DMS153 treated with DMSO at 0.1 percent for 48 hours (cell line): ENCODE measurements around the gene BRSK1.

Experiments used
- DNase-seq: peaks from one replicate; lab custom pipeline; 2025; ENCODE audit not compliant: unreplicated experiment; lab: John Stamatoyannopoulos, UW

BRSK1 gene

DNA sequence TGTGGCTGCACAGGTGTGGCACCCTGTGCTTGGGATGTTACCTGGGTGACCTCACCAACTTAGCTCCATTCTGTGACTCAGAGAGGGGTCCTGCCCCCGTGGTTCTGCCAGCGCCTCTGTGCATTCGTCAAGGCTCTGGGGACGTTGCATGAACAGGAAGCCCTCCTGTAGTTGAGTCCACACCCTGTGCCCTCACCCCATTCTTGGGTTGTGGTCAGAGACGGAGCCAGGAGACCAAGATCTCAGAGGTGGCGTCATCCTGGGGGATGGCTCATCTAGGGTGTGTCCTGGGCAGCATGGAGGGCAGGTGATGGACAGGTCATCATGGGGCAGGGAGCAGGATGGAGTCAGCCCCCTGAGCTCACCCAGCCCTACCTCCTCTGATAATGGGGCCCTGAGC lies 68.2 kb downstream of the BRSK1 start:
- no peak for DNase-seq

DNA sequence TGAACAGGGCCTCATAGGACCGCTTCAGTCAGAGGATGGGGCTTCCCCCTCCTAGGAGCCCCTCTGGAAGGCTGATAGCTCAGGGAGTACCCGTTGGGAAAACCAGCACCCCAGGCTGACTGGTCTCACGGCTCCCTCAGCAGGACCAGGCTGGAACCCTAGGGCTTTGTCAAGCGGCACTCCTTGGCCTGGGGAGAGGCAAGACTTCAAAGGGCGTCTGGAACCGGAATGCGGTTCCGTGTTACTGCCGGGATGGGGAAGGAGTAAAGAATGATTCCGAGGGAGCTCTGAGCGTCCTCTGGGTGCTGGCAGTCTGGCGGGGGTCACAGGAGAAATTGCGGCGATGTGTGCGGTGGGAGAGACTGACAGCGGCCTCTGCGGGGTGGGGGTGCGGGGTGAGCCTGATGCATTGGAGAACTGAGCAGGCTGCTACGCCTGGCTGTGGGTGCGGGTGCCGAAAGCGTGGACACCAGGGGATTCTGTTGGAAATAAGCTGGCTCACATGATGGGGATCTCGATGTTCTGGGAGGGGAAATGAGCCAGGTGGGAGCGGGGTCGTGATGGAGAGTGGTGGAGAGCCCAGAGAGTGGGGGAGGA lies 68.8 kb downstream of the BRSK1 start:
- no peak for DNase-seq

DNA sequence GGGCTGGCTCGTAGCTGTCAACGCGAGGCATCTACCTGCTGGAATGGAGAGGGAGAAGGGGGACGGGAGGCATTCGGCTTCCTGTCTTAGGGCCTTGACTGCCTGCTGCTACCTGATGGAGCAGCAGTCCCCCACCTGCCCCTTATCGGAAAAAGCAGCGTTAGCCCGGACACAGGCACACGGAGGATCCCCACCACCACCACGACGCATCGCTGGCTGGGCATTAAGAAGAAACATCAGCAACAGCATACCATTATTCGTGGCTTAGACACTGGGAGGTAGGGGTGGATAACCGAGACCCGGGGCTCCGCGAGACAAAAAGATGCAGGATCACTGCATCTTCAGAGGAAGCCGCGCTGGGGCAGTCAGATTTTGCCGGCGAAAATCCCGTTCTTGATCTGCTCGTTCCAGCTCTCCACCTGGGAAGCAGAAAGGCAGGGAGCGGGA lies 69.6 kb downstream of the BRSK1 start:
- DNase-seq: no peak

DNA sequence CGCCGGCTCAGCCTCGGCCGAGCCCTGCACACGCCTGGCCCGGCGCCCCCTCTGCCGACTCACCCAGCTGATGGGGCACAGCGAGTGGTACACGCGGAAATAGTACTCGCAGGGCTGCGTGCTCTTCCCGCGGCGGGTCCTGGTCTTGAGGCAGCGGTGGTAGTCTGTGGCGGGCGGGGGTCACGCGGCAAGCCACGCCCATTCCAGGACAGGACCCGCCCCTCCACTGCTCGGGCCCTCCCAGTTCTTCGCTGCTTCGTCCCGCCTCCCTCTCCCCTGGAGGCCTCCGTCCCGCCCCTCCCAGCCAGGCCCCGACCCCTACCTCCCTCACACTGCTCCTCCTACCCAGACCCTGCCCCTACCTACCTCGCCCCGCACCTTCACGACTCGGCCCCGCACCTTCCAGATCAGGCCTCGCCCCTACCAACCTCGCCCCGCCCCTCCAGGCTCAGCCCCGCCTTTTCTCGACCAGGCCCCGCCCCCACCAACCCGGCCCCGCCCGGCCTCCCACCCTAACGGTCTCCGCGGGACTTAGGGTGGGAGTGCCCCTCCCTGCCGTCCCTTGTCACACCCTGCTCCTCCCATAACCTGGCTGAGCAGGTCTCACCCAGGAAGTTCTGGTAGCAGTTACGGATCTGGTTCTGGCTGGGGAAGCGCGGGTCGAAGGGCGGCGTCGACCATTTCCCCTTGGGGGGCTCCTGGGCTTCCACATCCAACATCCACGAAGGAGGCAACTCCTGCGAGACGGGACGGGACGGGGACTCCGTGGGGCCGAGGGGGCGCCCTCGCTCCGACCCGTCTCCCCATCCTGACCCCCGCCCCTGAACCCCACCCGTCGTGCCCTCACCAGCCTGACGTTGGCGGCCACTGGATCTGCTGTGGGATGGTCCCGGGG lies 70.3 kb downstream of the BRSK1 start:
- peak; percentile 28 for DNase-seq

DNA sequence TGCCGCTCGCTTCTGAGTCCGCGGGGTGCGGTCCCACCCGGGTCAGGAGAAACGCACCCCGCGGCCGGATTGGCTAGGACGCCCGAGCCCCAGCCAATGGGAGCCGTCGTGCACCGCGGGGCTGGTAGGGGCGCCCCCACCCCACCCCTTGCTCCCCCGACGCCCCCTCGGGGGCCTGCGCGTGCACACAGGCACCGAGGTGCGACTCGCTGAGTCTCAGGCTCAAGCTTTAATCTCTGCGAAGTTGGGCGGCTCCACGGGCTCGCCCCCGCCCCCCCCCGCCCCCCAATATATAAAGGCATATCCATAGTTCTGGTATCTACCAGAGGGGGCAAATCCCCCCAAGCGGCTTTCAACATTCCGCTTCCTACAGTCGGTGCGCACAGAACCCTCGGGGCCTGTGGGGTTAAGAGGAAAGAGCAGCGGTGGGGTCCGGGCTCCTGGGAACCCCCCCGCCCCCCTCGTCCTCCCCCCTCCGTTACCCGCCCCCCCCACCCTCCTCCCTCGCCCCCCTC lies 71.0 kb downstream of the BRSK1 start, which contains the start of gene COX6B2:
Gene COX6B2 (minus strand): TSS at position 22 of the 515 bp plus-strand sequence. CDS start 198 bp downstream, outside the sequence.
- DNase-seq: no peak

DNA sequence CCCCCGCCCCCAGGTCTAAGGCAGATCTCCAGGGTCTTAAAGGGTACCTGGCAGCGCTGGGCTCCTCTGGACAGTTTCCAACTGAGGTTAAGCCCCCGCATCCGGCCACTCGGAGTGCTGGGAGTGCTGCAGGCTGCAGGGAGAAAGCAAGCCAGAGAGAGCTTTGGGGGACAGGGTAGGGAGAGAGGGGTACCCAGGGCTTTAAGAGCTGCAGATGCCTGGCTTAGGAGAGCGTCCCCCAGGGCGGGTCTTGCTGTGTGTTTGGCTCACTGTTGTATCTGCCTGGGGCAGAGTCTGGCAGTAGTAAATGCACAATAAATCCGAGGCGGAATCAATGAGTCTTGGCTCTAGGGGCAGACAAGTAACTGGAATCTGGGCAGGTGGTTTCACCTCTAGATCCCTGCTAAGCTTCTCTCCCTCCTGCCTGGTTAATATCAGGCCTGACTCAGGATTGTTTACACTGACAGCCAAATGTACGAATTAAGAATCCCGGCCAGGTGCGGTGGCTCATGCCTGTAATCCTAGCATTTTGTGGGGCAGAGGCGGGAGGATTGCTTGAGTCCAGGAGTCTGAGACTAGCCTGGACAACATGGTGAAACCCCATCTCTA lies 71.5 kb downstream of the BRSK1 start:
- no peak for DNase-seq

DNA sequence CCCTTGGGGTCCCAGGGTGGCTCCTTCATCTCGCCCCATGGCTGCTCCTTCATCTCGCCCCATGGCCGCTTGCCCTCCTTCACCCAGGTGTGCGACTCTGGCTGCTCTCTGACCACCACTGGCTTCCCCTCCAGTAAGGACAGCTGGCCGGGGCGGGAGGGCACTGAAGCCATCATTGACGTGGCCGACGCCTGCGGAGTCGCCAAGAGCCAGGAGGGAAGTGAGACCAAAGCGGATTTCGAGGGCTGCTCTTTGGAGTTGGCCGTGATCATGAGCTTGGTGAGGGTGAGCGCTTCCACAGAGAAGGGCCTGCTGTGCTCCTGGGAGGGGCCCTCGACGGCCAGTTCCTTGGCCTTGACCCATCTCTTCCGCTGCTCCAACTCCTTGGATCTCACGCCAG lies 74.7 kb downstream of the BRSK1 start:
- DNase-seq: no peak

DNA sequence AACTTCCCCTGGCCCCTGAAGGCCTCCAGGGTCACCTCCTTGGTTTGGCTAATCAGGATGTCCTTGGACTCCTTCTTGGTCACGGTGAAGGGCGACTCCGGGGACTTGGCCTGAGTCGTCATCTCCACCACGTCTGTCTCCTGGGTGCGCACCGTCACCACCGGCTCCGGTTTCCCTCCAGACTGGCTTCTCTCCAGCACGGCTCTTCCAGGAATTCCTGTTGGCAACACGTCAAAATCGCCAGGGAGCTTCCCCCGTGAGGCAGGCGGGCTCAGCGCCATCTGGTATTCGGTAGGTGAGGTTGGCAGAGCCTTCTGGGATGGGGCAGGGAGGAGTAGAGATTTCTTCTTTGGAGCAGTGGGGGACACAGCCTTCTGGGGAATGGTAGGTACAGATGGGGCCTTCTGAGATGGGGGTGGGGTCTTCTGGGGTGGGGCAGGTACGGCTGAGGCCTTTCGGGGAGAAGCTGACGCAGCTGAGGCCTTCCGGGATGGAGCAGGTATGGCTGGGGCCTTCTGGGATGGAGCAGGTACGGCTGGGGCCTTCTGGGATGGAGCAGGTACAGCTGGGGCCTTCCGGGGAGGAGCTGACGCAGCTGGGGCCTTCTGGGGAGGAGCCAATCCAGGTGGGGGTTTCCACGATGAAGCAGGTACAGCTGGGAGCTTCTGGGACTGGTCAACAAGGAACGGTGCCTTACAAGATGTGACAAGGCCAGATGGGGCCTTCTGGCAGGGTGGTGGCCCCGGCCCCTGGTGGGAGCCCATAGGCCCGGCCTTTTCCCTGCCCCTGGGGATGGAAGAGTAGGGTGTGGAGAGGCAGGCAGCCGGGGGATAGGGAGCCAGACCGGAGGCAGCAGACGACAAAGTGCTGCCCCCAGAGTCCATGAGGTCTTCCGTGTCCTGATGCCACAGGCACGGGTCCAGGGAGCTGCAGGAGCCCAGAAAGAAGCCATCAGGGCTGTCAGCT lies 75.4 kb downstream of the BRSK1 start:
- DNase-seq: no peak

DNA sequence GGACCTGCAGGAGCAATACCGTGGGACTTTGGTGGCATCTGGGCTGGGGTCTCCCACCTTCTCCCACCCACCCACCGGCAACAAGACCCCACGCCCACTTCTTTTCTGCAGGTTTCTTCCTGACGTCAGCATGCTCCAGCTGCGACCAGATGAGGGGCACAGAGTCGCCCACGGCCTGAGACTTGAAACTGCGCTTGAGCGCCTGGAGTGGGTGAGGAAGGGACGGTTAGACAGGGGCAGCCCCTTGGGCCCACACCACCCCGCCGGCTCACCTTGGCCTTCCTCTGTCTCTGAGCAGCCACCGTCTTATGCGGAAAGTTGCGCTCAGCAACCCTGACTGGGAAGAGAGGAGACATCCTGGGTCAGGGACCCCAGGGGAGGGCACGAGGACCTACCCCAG lies 77.1 kb downstream of the BRSK1 start:
- DNase-seq: no peak
